Activated CD8-positive, alpha-beta memory T cell treated with anti-CD3 and anti-CD28 coated beads, Interleukin-2, amount 50 U/mL, for 1 hour (primary cell): ENCODE data around the gene RIMS1.
"Not testable (repeated sequence)": the region's sequence is repeated elsewhere in the genome, so short reads cannot be mapped to it uniquely, and the experiment has no call there.

Experiments
- DNase-seq: peaks from one replicate; pipeline ENCODE4 v3.0.0-alpha.2; 2020; ENCODE audit errors: extremely low read depth

The RIMS1 gene

DNA sequence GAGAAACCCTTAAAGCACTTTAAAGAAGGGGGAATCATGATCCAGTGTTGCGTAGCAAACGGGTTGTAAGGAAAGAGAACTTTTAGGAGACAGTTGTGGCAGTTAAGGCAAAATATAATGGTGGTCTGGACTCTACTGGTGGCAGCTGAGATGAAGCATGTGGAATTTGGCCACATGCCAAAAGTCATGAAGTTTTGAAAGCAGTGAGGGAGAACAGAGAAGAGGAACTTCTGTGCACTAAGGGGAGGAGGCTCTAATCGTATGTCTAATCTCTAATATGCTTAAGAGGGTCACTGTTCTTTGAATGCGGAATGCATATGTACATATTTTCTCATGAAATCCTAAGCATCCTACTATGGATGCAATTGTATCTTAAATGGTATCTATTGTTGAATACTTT lies 91.5 kb downstream of the RIMS1 start:
- no peak for DNase-seq

DNA sequence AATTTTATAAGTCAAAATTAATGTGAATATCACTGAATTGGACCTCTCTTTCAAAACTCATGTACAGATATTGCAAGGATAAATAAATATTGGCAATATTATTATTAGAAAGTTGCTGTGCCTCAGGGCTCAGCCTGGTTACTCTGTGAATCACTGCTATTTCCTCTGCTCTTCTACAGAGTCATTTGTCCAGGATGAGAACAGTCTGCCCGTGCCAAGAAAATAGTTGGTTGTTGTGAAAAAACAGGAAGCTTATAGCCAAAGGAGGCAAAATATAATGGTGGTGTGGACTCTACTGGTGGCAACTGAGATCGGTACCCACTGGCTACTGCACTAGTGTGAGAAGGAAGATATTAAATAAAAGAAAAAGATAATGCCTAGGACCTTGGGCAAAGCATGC lies 93.6 kb downstream of the RIMS1 start:
- DNase-seq: no peak

DNA sequence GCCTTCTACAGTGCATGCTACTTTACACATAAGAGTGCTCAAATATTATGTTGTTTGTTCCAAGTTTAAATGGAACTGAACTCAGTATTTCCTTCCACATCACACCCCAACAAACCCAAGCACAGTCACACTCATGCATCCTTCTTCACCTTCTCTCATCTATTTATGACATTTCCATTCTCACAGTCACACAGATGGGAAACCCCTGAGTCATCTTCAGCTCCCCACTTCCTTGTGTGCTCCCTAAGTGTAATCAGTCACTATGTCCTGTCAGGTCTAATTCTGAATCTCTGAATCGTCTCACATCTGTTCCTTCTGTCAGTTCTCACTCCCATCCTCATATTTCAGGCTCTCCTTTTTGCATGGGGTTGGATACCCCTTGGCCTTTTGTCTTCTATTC lies 96.0 kb downstream of the RIMS1 start:
- no peak for DNase-seq

DNA sequence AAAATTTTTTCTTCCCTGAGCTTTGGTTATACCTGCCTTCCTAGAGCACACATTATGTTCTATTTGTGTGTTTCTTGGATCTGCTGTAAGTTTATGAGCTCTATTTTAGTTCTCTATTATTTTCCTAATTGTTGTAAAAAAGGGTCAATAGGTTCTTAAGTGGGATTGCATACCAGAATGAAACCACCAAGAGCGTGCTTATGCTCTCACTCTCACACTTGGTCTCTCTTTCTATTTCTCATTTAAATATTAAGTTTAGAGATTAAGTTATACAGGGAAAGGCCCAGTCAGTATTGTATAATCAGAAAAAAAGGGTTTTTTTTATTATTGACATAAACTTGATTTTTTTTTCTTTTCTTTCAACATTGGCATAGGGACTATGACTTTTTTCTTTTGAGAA lies 96.8 kb downstream of the RIMS1 start:
- no peak for DNase-seq

DNA sequence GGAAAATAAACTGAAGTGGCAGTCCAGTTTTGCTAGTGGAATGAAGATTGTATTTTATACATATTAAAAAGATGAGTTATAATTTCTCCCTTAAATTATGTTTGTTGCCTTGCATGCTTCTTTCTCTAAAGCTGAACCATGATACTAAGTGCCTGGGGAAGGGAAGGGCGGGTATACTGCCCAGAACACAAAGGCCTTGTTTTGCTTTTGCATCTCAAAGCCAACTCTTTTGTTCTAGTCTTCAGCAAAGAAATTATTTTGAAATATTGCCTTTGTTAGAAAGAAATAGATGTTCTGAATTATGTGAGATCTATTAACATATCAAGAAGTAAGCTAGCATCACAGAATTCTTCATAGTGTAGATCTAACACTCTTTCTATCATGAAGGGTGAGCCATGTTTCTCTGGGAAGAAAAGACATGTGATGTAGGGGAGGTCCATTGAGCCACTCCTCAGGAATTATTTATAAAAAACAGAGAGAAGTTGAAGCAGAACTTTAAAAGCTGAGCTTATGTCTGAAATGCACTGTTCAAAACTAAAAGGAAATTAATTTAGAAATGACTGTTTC lies 108.4 kb downstream of the RIMS1 start:
- no peak for DNase-seq

- no peak for DNase-seq
These were observed 111.0 kb downstream of the RIMS1 start for GRCh38 chr6:71997341-71997740.

- DNase-seq: no peak
These were observed 116.1 kb downstream of the RIMS1 start for GRCh38 chr6:72002415-72002814.

- DNase-seq: not testable (repeated sequence)
These were observed 120.2 kb downstream of the RIMS1 start for GRCh38 chr6:72006591-72006990.

GRCh38 chr6:72022830-72023229 lies 136.5 kb downstream of the RIMS1 start:
- no peak for DNase-seq

- no peak for DNase-seq
These were observed 145.1 kb downstream of the RIMS1 start for GRCh38 chr6:72031471-72031870.

GRCh38 chr6:72032086-72032485 lies 145.7 kb downstream of the RIMS1 start:
- no peak for DNase-seq

DNA sequence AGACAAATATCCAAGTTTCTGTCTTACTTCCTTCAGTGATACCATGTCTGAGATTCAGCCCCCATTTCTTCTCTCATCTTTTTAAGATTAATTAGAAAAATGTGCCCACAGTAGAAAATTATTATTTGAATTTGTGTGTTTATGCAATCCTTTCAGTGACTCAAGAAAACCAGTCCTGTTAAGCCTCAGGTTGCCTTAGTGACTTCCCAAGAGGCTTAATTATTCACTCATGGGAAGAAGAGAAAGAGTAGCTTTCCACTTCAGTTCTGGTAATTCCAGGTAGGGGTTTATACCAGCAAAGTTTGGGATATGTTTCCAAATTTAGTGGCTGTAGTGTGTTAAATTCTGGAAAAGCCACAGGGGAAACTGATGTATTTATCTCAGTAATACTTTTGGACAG lies 149.1 kb downstream of the RIMS1 start:
- no peak for DNase-seq

- DNase-seq: no peak
These were observed 149.6 kb downstream of the RIMS1 start for GRCh38 chr6:72035966-72036365.

GRCh38 chr6:72037006-72037405 lies 150.7 kb downstream of the RIMS1 start:
- no peak for DNase-seq

GRCh38 chr6:72040111-72040510 lies 153.8 kb downstream of the RIMS1 start:
- no peak for DNase-seq

- no peak for DNase-seq
These were observed 155.7 kb downstream of the RIMS1 start for GRCh38 chr6:72042088-72042487.

DNA sequence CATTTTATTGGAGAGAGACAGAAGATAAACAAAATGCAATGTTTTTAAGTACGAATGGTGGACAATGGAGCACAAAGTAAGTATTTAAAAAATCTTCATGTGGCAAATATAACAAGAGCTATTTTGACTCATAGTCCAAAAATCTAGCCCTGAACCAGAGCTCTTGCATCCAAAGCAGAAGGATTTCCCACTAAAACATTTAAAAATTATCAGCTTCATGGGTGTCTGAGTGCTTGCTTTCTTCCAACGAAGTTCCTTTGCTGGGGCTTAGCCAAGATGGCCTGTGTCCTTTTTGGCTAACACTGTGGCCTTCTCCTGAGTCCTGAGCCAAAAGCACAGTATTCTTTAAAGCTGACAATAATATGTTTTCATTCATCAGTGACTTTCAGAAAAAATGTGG lies 161.7 kb downstream of the RIMS1 start:
- DNase-seq: no peak

DNA sequence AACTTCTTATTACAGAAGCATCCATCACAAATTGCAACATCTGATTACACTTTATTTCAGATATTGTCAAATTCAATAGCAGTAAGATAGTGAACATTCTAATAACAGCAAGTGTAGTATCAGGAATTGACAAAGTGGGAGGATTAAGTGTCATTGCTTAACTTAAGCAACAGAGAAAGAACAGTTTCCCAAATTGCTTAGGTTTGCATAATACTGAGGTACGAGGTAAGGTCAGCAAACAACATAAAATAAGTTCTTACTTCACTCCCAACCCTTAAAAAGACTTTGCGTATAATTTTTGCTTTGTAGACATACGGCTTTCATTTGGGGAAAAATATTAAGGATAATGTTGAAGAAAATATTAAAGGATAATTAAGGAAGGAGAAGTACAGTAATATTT lies 163.0 kb downstream of the RIMS1 start:
- no peak for DNase-seq

DNA sequence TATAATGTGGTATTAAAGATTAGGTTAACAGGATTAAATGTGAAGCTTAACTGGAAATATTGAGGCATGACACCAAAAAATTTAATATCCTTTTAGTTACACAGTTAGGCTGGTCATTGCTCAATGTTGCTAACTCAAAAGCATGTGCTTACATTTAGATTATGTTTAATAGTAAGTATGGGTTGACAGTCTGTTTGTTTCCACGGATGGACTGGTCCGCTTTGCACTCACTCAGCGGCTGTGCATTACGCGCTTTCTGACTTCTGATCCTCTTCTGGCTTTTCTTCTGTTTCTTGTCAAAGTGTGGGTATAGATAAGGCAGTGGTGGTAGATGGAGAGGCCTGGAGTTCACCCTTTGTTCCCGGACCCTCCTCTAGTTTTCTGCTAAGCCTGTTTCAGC lies 174.9 kb downstream of the RIMS1 start:
- DNase-seq: no peak

- no peak for DNase-seq
These were observed 178.1 kb downstream of the RIMS1 start for GRCh38 chr6:72064399-72064975.

GRCh38 chr6:72078096-72078495 lies 191.7 kb downstream of the RIMS1 start:
- DNase-seq: no peak

GRCh38 chr6:72080260-72080941 lies 194.1 kb downstream of the RIMS1 start:
- DNase-seq: no peak

- DNase-seq: no peak
These were observed 195.5 kb downstream of the RIMS1 start for GRCh38 chr6:72081871-72082270.

DNA sequence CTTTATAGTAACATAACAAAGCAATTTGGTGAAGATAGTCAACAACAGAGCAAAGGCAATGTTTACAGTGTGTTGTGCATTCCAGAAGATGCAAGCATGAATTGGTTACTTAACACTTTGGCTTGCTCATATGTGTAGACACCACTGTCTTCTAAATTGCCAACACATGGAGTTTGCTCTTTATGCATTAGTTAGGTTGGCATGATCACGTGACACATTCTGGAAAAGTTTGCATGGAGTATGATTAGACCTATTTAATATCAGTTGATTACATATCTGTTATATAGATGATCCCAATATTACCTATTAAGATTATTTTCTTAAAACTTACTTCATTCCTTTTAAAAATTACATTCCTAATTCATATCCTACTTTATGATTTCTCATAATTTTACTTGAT lies 197.6 kb downstream of the RIMS1 start:
- DNase-seq: no peak
